CD1c-positive myeloid dendritic cell (primary cell): ENCODE data around the gene ELF5.

Experiments used
- DNase-seq: peaks from one replicate; pipeline ENCODE4 v3.0.0-alpha.2; 2016; ENCODE audit errors: extremely low spot score

Gene ELF5

DNA sequence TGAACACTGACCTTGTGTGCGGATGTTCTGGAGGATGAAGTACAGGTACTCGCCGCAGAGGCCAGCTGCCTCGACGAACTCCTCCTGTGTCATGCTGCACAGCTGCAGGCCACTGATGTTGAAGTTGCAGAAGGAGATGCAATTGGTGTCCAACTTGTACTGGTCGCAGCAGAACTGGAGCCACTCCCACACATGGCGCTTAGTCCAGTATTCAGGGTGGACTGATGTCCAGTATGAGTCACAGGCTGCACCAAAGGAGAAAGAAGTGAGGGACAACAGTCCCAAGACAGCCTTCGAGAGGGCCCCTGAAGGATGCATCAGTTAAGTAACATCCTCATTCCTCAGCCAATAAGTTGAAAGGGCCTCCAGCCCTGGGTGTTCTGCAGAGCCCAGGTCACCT, 20.1 kb downstream of the ELF5 start:
- peak; percentile 8 for DNase-seq

DNA sequence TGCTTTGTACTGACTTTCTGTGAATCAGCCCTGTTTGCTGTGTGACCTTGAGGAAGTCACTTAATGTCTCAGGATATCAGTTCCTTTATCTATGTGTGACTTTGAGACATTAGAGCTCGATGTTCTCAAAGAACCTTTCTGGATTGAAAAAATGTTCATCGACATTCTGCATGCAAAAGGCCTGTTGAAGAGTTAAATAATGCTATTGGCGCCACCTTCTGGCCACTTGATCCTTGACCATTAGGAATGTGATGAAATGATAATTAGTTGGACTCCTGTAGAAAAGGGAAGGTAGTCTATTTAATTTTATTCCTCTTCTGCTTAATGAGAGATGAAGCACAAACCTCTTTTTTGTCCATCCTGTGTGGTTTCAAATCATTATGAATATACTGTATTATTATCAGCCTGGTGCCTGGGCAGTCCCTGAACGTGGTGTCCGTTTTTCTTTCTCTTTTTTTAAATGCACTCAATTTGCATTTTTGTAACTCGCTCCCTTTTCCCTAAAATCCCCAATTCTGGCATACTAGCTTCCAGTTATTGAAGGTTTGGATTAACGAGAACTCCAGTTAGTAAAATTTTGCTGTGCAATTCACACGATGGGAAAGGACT, 20.7 kb downstream of the ELF5 start:
- peak; percentile 73 for DNase-seq

DNA sequence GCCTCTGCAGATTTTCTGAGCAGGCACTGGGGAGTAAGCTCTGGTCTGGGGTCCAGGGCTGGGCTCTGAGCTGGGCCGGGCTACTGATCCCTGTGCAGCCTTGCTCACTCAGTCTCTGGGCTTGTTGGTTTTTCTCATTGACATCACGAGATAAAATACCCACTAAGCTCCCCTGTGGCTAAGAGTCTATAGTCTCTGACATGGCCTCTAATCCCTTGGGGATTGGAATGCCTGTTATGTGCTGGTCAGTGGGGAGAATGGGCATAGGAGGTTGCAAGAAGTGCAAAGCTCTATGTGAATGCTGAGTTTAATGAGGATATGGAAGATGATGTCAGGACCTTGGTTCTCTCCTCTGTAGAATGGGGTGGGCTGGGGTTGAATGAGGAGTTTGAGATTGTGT, 23.3 kb downstream of the ELF5 start:
- no peak for DNase-seq

DNA sequence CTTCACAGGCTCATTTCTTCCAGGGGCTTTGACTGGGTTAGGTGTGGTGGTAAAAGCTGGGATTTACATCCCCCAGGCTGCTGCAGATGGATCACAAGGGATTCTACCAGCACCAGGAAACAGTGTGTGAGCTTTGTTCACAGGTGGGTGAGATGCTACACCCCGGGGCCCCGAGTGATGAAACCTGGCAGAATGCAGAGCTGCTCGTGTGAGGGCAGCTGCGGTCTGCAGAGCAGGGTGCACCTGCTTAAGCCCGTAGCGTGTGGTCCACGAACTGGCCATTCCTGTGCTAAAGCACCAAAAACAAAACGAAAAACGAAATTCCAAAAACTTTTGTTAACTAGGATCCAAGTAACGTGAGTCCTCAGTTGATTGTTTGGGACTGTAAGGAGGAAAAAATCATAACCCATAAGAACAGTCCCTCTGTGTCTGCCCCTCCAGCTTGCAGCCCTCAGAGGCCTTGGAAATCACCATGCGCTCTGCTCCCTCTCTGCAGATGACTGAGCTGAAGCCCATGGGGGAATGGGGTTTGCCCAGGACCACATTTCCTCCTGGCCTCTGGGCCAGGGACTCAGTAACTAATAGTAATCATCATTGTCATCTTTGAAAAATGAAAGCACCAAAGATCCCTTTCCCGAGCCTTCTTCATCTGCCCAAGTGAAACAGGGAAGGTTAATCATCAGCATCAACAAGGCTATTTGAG, 24.6 kb downstream of the ELF5 start:
- DNase-seq, result no peak

DNA sequence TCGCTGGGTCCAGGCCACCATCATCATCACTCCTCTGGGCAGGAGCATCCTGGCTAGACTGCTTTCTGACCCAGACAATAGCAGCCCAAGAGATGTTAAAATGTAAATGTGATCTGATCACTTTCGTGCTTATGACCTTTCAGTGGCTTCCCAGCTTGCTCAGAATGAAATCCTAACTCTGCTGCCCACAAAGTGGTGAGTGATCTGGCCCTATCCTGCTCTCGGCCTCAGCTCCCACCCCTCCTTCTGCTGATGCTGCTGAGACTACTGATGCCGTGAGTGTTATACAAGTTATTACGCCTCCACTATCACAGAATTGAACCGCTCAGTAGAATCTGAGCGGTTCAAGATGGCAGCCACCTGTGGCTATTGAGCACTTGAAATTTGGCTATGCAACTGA, 26.2 kb downstream of the ELF5 start:
- no peak for DNase-seq

DNA sequence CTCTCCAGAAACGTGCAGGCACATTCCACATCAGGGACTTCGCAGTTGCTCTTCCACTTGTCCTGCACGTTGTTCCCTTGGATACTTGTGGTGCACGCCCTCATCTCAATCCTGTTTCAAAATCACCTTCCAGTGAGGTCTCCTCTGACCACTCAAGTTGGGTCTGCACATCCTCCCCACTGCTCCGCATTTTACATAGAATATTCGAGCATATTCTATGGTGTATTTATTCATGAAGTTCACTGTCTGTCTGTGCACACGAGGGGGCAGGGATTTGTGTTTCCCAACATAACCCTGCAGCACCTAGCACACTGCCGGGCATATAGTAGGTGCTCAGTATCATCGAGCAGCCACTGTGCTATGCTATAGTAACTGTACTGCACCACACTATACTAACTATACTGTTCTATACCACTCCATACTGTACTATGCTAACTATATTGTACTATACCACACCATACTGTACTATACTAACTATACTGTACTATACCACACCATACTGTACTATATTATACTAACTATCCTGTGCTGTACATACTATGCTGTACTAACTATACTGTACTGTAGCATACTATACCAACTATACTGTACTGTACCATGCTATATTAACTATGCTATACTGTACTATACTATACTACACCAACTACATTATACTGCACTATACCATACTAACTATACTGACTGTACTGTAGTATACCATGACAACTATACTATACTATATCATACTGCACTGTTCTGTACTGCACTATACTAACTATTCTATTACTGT, 30.3 kb downstream of the ELF5 start:
- DNase-seq, result no peak

DNA sequence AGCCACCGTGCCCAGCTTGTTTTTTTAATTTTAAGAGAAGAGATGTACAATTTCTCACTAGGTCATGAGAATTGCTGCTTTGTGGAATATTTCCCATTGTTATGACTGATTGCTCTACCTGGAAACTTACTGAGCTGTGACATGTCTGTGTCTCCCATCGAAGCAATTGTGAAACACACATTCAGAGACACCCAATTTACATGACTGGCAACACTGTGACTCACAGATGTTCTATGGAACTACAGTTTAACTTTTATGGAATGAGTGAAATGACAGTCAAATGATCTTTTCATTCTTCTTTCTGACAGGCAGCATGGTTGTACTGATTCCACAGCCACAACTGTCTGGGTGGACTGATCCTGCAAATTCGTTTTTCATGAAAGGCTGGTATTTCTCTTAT, 32.3 kb downstream of the ELF5 start:
- DNase-seq, result no peak

DNA sequence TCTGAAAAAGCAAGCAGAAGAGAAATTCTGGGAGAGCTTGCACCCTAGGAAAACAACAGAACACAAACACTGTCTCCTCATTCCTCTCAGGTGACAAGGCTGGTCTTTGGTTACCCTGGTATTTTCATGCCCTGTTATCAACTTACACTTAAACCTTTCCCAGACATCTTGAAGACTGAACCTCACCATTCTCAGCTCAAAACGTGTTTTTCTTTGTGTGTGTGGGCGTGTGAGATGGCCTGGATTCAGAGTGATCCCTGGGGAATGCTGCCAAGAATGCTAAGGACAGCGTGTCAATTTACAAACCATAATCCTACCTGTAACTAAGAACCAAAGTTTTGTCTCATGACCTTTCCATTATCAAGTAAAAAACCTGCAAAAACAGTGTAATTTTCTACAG, 33.3 kb downstream of the ELF5 start:
- DNase-seq, result no peak

DNA sequence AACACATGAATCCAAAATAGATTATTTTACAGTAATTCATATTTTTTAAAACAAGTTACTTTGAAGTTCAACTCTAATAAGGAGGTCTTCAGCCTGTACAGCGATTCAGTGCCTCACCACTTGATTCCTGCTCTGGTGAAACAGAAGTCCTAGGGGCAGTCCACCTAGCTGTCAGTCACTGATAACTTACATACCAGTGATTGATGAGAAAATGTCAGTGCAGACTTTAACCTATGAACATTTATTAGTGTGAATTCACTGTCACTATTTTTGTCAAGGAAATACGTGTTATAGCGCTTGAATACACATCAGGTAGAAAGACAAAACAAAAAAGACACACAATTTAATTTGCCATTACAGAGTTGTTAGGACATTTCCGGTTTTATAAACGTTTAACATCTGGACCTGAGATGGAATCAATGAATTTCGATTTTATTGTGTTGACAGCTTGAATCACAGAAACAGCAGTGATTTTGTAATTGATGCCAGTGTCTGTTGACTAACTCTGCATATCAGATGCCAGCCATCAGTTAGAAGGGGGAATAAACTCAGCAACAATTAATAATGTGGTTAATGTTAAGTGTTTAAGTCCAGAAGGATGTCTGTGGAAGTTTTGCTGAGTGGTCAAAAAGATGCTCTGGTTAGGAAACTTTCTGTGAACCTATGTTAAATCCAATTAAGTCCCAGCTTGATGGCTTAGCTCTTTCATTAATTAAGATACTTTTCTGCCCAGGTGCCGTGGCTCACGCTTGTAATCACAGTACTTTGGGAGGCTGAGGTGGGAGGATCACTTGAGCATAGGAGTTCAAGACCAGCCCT, 34.5 kb downstream of the ELF5 start:
- DNase-seq, result no peak

DNA sequence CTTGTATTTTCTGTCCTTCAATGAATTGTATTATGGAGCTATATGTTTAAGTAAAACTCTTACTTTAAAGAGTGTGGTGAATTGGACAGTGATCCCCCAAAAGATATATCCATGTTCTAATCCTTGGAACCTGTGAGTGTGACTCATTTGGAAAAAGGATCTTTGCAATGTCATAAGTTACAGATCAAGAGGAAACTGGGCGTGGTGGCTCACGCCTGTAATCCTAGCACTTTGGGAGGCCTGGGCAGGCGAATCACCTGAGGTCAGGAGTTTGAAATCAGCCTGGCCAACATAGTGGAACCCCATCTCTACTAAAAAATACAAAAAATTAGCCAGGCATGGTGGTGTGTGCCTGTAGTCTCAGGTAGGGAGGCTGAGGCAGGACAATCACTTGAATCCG, 36.7 kb downstream of the ELF5 start:
- no peak for DNase-seq

DNA sequence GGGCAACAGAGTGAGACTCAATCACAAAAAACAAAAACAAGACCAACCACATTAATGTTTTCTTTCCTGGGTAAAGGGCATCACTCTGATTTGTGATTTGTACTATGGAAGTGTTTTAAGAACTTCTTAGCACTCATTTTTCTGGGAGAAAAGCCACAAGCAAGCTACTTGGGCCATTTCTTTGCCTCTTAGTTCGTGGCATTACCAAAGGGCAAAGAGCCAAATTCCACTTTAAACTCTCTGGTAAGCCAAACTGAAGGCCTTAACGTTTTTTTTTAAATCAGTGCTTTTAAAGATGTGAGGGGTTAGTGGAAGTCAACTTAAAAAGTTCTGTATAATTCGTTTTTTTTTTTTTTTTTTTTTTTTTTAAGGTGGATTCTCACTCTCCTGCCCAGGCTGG, 37.9 kb downstream of the ELF5 start:
- DNase-seq, result no peak

DNA sequence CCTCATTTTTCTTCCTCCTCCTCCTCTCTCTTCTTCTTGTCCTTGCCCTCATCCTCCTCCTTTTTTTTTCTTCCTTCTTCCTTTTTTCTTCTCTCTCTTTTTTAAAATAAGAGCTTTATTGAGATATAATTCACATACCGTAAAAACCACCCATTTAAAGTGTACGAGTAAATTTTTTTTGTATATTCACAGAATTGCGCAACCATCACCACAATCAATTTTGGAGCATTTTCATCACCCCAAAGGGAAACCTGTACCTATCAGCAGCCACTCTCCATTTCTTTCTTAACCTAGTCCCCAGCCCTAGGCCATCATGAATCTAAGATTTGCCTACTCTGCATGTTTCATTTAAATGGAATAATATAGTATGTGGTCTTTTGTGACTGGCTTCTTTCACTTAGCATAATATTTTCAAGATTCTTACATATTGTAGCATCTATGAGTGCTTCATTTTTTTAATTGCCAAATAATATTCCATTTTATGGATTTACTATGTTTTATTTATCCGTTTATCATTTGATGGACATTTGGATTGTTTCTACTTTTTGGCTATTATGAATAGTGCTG, 39.9 kb downstream of the ELF5 start:
- no peak for DNase-seq

DNA sequence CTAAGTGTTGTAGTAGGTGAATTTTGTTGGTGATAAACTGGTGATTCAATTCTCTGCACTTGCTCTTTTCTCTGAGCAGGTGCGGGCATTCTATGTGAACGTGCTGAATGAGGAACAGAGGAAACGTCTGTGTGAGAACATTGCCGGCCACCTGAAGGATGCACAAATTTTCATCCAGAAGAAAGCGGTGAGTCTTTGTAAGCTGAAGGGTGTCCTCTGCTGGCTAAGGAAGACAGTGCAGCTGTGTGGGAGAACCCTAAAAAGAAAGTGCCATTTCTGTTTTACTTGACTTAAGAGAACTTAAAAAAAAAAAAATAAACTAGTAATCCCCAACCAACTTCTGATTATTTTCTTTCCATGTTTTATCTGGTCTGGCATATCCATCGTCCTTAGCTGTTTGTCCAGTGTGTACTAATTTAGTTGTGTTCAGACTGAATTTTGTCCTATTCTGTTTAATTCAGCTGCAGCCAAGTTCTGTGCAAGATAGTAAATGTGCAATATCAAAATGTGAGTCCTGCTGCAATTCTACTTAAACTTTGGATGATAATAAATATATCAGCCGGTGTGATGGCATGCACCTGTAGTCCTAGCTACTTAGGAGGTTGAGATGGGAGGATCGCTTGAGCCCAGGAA, 45.3 kb downstream of the ELF5 start:
- peak; percentile 65 for DNase-seq

DNA sequence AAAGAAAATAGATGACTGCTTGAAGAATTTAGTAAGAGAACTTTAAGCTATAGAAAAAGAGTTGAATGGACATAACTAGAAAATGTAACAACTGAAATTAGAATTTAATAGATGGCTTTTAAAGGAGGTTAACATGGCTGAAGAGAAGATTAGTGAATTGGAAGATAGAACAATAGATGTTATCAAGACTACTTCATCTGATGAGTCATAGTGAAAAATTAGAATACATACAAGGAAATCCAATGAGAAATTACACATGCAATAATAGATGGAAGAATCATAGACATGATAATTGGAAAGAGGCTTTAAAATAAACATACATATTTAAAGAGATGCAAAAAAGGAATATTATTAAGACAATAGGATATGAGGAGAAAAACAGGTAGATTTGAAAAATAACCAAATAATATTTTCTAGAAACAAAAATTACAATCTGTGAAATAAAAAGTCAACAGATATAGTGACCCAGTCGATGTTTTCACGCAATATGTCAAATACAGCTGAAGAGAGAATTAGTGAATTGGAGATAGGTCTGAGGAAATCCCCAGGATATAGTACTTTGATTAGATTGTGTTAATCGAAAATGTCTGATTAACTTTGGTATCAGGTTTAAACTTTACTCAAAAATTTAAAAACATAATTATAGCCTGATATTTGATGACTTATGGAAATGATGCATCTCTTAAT, 46.6 kb downstream of the ELF5 start:
- DNase-seq, result no peak

DNA sequence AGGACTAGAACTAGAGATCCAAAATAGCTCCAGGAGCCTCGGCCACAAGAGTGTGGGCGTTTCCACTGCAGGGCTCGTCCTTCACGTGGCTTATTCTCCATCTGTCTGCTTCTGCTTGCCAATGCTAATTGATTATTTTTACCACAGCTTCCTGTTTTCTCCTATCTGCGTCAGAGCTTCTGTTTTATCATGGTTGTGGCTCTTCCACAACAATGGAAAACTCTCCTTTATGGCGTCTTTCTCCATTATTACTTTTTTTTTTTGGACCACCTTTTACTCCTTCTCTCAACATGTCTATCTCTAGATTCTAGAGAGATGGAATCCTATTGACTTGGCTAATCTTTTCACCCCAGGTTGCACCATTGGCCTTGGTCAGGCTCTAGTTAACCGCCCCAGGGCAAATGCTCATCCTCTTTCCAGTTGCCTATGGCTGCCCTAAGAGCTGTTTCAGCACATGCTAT, 49.0 kb downstream of the ELF5 start:
- peak; percentile 72 for DNase-seq

DNA sequence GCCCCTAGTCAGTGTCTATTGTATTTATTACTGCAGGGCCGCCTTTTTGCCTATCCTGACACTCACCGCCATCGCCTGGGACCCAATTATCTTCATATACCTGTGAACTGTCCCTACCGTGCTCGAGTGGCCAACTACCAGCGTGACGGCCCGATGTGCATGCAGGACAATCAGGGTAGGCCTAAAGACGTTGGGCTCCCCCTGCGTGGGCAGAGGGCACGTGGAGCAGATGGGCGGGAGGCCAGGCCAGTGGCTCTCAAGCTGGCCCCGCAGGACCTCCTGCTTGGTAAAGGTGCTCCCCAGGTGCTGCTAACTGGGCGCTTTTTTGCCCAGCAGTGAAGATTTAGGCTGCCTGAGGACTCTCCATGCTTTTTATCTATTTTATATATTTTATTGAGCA, 52.4 kb downstream of the ELF5 start:
- DNase-seq, result no peak

DNA sequence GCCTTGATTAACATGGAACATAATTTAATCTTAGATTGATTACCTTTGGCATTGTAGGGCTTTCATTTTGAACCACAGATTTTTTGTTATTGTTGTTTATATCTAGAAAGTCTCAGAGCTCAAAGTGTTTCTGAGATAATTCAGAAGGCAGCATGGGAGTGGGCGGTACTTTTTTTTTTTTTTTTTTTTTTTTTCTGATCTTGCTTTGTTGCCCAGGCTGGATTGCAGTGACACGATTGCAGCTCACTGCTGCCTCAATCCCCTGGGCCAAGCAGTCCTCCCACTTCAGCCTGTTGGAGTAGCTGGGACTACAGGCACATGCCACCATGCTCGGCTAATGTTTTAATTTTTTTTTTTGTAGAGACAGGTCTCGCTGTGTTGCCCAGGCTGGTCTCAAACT, 53.3 kb downstream of the ELF5 start:
- DNase-seq, result no peak

DNA sequence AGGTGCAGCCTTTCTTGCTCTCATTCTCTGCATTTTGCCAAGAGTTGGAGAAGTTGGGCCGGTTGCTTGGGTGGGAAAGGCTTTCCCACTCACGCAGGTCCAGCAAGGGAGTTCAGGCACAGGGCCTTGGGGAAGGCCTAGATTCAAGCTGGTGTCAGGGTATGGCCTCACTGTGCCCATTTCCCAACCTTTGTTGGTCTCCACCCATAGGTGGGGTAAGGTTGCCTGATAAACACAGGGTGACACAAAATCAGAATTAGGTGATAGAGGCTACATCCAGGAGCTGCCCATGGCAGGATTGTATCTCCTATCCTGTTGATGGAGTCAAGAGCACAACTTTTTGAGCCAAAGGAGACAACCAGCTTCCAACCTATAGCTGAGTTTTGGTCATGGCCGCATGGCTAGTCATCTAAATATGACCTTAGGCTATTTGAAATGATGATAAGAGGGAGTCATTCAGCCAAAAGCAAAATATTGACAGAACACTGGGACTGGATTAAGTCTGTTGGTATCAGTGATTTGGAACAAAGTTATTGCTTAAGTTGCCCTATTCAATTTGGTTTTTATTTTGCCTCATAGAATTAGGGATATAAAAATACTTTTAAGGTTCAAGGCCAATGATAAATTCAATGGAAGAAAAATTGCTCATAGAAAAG, 54.0 kb downstream of the ELF5 start:
- DNase-seq, result no peak

DNA sequence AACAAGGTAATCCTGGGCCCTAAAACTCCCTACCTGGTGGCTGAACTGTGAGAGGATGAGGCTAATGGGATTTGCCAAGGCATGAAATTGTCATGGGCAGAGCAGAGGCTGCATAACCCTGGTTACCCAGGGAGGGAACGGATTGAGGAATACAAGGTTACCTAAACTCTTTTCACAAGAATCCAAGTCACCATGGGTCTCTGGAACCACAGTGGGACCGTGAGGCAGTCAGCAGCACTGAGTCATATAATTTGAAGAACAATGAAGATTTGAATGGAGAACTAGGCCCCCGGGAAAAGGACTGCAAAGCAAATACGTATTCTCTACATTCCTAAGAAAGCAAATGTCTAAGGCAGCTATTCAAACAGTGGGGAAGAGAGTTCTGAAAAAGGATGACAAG, 55.1 kb downstream of the ELF5 start:
- peak; percentile 24 for DNase-seq

DNA sequence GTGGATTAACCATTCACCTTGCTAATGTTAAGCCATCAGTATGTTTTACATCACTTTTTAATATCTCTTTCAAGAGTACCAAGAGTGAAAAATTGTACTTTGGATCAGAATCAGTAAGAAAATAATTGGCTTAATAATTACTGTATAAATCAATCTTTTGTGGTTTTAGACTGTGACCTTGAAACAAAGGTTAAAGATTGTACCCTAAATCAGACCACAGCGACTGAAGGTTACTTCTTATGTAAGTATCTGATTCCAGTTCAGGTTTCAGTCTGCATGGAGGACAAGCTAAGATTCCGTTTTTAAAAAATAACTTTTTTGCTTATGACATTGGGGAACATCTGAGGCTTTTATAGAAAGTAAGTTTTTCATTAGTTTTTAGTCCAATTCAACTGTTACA, 56.0 kb downstream of the ELF5 start:
- no peak for DNase-seq
